SK-N-SH treated with all-trans-retinoic acid at 6 μM for 48 hours (cell line): Measurements from ENCODE around the gene TRAPPC1.

Experiments
- PPARA ChIP-seq: fragments of 250-450 bp; sonication (Bioruptor Pico); IDR thresholded peaks from 2 replicates; pipeline ENCODE4 v1.5.0; 2020; ENCODE audit warnings: mild to moderate bottlenecking, borderline replicate concordance
- RARB ChIP-seq: fragments of 250-450 bp; sonication (Bioruptor Pico); IDR thresholded peaks from 2 replicates; pipeline ENCODE4 v1.8.0; 2021; ENCODE audit warnings: mild to moderate bottlenecking, moderate library complexity
- ZFP3 ChIP-seq: fragments of 250-450 bp; sonication (Bioruptor Pico); IDR thresholded peaks from 2 replicates; pipeline ENCODE4 v1.5.0; 2020; ENCODE audit warnings: mild to moderate bottlenecking, moderate library complexity
- ZFP30 ChIP-seq: fragments of 450-650 bp; formaldehyde crosslinking; IDR thresholded peaks from 2 replicates; pipeline ENCODE4 v1.5.0; 2022; ENCODE audit warnings: mild to moderate bottlenecking, moderate library complexity
- TF ChIP-seq, protein P1 (sequence below): fragments of 250-450 bp; sonication (Bioruptor Pico); IDR thresholded peaks from 2 replicates; pipeline ENCODE4 v1.8.0; 2020; ENCODE audit warnings: mild to moderate bottlenecking, moderate library complexity, borderline replicate concordance

DNA sequence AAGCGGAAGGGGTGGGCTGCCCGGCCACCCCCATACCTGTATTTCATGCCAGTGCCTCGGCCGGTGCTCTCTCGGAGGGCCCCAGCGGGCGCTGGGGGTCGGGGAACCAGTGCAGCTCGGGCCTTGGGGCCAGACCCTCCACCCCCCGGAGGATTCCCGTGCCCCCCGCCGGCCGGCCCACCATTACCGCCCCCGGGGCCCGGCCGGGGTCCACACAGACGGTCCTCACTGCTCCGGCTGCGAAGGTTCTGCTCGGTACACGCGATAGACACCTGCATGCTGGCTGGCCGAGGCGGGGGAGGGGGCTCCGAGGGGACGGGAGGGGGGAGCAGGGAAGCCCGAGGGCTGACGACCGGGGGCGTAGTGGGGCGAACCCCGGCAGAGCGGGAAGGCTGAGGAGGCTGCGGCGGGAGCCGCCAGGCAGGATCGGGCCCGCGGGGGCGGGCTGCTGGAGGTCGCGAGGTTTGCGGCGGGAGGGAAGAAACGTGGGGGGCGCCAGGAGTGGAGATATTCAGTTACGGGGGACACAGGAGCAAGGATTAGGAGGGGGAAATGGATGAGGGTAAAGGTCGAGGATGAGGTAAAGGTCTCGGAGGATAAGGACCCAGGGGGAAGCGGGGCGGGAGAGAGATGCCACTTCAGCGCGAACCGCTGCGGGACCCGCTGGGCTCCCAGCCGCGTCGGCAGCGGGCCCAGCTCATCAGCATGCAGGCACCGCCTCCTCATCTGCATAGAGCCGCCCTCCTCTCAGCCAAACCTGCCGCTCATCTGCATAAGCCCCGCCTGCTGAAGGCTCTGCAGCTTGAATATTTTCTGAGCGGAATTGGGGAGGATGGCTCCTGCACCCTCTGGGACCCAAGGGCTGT, 2.4 kb downstream of the TRAPPC1 start, which contains the start of gene KCNAB3:
- TF ChIP-seq PPARA (CRISPR knock-in tag) (no peak), ZFP3 (CRISPR knock-in tag) (no peak), RARB (CRISPR knock-in tag) (no peak), ZFP30 (CRISPR knock-in tag) (no peak)
- TF ChIP-seq, protein P1, sequence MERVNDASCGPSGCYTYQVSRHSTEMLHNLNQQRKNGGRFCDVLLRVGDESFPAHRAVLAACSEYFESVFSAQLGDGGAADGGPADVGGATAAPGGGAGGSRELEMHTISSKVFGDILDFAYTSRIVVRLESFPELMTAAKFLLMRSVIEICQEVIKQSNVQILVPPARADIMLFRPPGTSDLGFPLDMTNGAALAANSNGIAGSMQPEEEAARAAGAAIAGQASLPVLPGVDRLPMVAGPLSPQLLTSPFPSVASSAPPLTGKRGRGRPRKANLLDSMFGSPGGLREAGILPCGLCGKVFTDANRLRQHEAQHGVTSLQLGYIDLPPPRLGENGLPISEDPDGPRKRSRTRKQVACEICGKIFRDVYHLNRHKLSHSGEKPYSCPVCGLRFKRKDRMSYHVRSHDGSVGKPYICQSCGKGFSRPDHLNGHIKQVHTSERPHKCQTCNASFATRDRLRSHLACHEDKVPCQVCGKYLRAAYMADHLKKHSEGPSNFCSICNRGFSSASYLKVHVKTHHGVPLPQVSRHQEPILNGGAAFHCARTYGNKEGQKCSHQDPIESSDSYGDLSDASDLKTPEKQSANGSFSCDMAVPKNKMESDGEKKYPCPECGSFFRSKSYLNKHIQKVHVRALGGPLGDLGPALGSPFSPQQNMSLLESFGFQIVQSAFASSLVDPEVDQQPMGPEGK (CRISPR knock-in tag): no peak
